WERI-Rb-1 (cell line): ENCODE data around the gene MRPL19.
"Not testable (repeated sequence)": the region's sequence is repeated elsewhere in the genome, so short reads cannot be mapped to it uniquely, and the experiment has no call there.

Source experiments
- DNase-seq: peaks from one replicate; pipeline ENCODE4 v3.0.0-alpha.2; 2020
- H3K27ac ChIP-seq: fragments of 250-450 bp; sonication (Bioruptor Pico); 2 replicates; pipeline ENCODE4 v1.5.1; 2020; ENCODE audit warnings: mild to moderate bottlenecking, moderate library complexity
- H3K27me3 ChIP-seq: fragments of 250-450 bp; sonication (Bioruptor Pico); 2 replicates; pipeline ENCODE4 v1.5.1; 2021; ENCODE audit warnings: mild to moderate bottlenecking, low read depth, moderate library complexity; ENCODE audit not compliant: insufficient read depth, severe bottlenecking
- H3K36me3 ChIP-seq: fragments of 250-450 bp; sonication (Bioruptor Pico); 2 replicates; pipeline ENCODE4 v1.5.1; 2020; ENCODE audit warnings: mild to moderate bottlenecking, moderate library complexity
- H3K4me3 ChIP-seq: 2 replicates; pipeline ENCODE4 v1.5.1; 2011; ENCODE audit warnings: low read depth, mild to moderate bottlenecking, control low read depth, low read length
- H3K9me3 ChIP-seq: fragments of 250-450 bp; sonication (Bioruptor Pico); 2 replicates; pipeline ENCODE4 v1.5.1; 2021; ENCODE audit warnings: mild to moderate bottlenecking, moderate library complexity; ENCODE audit not compliant: severe bottlenecking
- TF ChIP-seq, protein P1 (sequence below): IDR thresholded peaks from 2 replicates; pipeline ENCODE4 v1.5.1; 2011; ENCODE audit warnings: low read depth, mild to moderate bottlenecking, control low read depth, inconsistent platforms, low read length

The MRPL19 gene

DNA sequence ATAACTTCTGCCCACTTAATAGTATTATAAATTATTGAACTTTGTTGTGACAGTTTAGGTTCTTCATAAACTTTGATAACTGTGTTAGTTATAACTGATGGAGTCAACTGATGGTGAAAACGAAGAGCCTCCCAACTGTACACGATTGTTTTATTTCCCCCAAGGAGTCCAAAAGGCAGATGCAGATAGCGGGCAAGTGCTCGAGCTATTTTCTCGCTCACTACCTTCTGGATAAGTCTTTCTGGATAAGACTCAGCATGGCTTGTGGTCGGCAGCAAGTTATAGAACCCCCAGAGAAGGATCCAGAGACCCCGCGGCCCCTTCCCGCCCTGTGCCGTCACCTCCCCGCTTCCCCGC, 63.6 kb downstream of the MRPL19 start:
- TF ChIP-seq, protein P1, sequence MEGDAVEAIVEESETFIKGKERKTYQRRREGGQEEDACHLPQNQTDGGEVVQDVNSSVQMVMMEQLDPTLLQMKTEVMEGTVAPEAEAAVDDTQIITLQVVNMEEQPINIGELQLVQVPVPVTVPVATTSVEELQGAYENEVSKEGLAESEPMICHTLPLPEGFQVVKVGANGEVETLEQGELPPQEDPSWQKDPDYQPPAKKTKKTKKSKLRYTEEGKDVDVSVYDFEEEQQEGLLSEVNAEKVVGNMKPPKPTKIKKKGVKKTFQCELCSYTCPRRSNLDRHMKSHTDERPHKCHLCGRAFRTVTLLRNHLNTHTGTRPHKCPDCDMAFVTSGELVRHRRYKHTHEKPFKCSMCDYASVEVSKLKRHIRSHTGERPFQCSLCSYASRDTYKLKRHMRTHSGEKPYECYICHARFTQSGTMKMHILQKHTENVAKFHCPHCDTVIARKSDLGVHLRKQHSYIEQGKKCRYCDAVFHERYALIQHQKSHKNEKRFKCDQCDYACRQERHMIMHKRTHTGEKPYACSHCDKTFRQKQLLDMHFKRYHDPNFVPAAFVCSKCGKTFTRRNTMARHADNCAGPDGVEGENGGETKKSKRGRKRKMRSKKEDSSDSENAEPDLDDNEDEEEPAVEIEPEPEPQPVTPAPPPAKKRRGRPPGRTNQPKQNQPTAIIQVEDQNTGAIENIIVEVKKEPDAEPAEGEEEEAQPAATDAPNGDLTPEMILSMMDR = no peak
- Histone ChIP-seq H3K27me3 (no peaks in the 10 kb centered on the region), H3K36me3 (peaks cover 12% of the 10 kb centered on the region), H3K4me3 (peak overlapping the region; percentile 50), H3K27ac (peak overlapping the region; percentile 85), H3K9me3 (peaks cover 6% of the 10 kb centered on the region)
- no peak for DNase-seq

- peak; percentile 93 for DNase-seq
- TF ChIP-seq, protein P1 = peak; percentile 53
- H3K27me3 ChIP-seq = no peaks in the 10 kb centered on the region
- H3K27ac ChIP-seq = peak within 1 kb of the TSS; percentile 85
- H3K4me3 ChIP-seq = peak within 1 kb of the TSS; percentile 50
- peaks cover 6% of the 10 kb centered on the region for H3K9me3 ChIP-seq
- H3K36me3 ChIP-seq = peaks cover 10% of the 10 kb centered on the region
These were observed 64.1 kb downstream of the MRPL19 start, which contains the start of gene GCFC2 for GRCh38 chr2:75710577-75711253. TSS of gene GCFC2 (minus strand) at chr2:75710915. CDS start at chr2:75710855, 60 bp downstream.

DNA sequence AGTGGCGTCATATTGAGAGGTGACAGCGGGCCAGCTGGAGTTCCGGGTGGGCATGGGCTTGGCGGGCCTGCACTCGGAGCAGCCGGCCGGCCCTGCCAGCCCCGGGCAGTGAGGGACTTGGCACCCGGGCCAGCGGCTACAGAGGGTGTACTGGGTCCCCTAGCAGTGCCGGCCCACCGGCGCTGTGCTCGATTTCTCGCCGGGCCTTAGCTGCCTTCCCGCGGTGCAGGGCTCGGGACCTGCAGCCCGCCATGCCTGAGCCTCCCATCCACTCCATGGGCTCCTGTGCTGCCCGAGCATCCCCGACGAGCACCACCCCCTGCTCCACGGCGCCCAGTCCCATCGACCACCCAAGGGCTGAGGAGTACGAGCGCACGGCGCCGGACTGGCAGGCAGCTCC, 65.0 kb downstream of the MRPL19 start:
- not testable (repeated sequence) for DNase-seq, H3K27ac ChIP-seq, H3K27me3 ChIP-seq, H3K9me3 ChIP-seq, H3K4me3 ChIP-seq, H3K36me3 ChIP-seq

- Histone ChIP-seq H3K36me3 (no peaks in the 10 kb centered on the region), H3K27me3 (no peaks in the 10 kb centered on the region), H3K4me3 (no peak overlapping the region), H3K9me3 (peaks cover 2% of the 10 kb centered on the region), H3K27ac (no peak overlapping the region)
- TF ChIP-seq, protein P1 = no peak
- DNase-seq = no peak
These were observed 69.8 kb downstream of the MRPL19 start for GRCh38 chr2:75716406-75716805.

DNA sequence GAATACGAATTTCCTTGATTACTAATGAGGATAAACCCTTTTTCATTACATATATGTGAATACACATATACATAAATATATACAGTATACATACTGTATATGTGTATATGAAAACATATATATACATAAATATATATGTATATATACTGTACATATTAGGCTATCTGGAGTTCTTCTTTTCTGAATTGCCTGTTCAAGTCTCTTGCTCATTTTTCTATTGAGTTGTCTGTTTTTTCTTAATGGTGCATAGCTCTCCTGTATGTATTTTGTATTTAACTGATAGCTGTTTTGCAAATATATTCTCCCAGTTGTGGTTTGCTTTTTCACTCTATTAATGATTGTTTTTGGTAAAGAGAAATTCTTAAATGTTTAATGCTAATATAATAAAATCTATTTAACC, 73.0 kb downstream of the MRPL19 start:
- no peak overlapping the region for H3K27ac ChIP-seq
- TF ChIP-seq, protein P1 = no peak
- no peaks in the 10 kb centered on the region for H3K27me3 ChIP-seq
- H3K9me3 ChIP-seq = no peaks in the 10 kb centered on the region
- no peaks in the 10 kb centered on the region for H3K36me3 ChIP-seq
- DNase-seq = no peak
- no peak overlapping the region for H3K4me3 ChIP-seq

GRCh38 chr2:75720525-75720924, 73.9 kb downstream of the MRPL19 start:
- no peaks in the 10 kb centered on the region for H3K9me3 ChIP-seq
- no peaks in the 10 kb centered on the region for H3K36me3 ChIP-seq
- TF ChIP-seq, protein P1 = no peak
- H3K4me3 ChIP-seq = no peak overlapping the region
- no peak for DNase-seq
- H3K27ac ChIP-seq = no peak overlapping the region
- H3K27me3 ChIP-seq = no peaks in the 10 kb centered on the region
